AG04450 (cell line): ENCODE data around the gene CFAP43. TPM values are rescaled to one million over a fixed set of nuclear protein-coding genes. Genes with fewer than 3 reads are reported as not detected.

Experiments used
- CTCF ChIA-PET: fragments of 300-600, 350-600 bp; formaldehyde crosslinking; extraction: SDS; loops from one replicate; lab custom pipeline; 2022; ENCODE audit warnings: antibody characterized with exemption, inconsistent platforms; lab: Charles Lee
- POLR2A ChIA-PET: fragments of 350-600 bp; formaldehyde crosslinking; extraction: SDS; loops from one replicate; lab custom pipeline; 2021; ENCODE audit warnings: antibody characterized with exemption, inconsistent platforms; lab: Yijun Ruan, JAX
- DNase-seq: peaks from one replicate; pipeline ENCODE4 v3.0.0-alpha.2; 2011; ENCODE audit warnings: low read depth, low spot score
- H3K27ac ChIP-seq: one replicate; pipeline ENCODE4 v1.5.1; 2012; ENCODE audit warnings: low read depth, low read length, control low read depth
- H3K27me3 ChIP-seq: one replicate; pipeline ENCODE4 v1.6.0; 2012; ENCODE audit warnings: low read length; ENCODE audit not compliant: control insufficient read depth, insufficient read depth
- H3K4me3 ChIP-seq: 2 replicates; pipeline ENCODE4 v1.5.1; 2011; ENCODE audit warnings: mild to moderate bottlenecking, low read depth, low read length, control low read depth
- H3K9me3 ChIP-seq: 2 replicates; pipeline ENCODE4 v1.5.1; 2012; ENCODE audit warnings: low read length; ENCODE audit not compliant: control insufficient read depth, insufficient read depth
- polyA minus RNA-seq: library from RNA; depleted of rRNA, polyadenylated mRNA; stranded (reverse); fragments of >200 nt; gene quantifications from 2 replicates; pipeline ENCODE4 v1.2.3, GENCODE V29; 2011; rRNA and poly(A)+ RNA removed
- polyA plus RNA-seq: library from polyadenylated mRNA; depleted of rRNA; stranded (reverse); fragments of >200 nt; gene quantifications from 2 replicates; pipeline ENCODE4 v1.2.3, GENCODE V29; 2011; rRNA removed
- TF ChIP-seq, protein P1 (sequence below): IDR thresholded peaks from 2 replicates; pipeline ENCODE4 v1.5.1; 2011; ENCODE audit warnings: low read depth, low read length, control low read depth, inconsistent platforms

CFAP43 gene
- 0.07 TPM in 1 of 2 replicates, not detected in the other for polyA plus RNA-seq
- not detected in 2 replicates for polyA minus RNA-seq

- H3K27me3 ChIP-seq: peaks cover 5% of the 10 kb centered on the region
- ChIA-PET CTCF (interaction anchor here (1.2 to 1.4 kb wide), 2 partner anchors 42 to 110 kb away, joined by 5 to 6 read pairs; partner anchors contain the start of gene SFR1), POLR2A (interaction anchor here (1.1 kb wide), 1 partner anchor 268 kb away, joined by 7 read pairs; no protein-coding TSS in a partner anchor)
- no peak within 1 kb of the TSS for H3K27ac ChIP-seq
- TF ChIP-seq, protein P1, sequence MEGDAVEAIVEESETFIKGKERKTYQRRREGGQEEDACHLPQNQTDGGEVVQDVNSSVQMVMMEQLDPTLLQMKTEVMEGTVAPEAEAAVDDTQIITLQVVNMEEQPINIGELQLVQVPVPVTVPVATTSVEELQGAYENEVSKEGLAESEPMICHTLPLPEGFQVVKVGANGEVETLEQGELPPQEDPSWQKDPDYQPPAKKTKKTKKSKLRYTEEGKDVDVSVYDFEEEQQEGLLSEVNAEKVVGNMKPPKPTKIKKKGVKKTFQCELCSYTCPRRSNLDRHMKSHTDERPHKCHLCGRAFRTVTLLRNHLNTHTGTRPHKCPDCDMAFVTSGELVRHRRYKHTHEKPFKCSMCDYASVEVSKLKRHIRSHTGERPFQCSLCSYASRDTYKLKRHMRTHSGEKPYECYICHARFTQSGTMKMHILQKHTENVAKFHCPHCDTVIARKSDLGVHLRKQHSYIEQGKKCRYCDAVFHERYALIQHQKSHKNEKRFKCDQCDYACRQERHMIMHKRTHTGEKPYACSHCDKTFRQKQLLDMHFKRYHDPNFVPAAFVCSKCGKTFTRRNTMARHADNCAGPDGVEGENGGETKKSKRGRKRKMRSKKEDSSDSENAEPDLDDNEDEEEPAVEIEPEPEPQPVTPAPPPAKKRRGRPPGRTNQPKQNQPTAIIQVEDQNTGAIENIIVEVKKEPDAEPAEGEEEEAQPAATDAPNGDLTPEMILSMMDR: no peak
- no peaks in the 10 kb centered on the region; the same call in 1 of the 2 replicates for H3K9me3 ChIP-seq
- peak within 1 kb of the TSS; percentile 90 for H3K4me3 ChIP-seq
- peak; percentile 81 for DNase-seq
Measured at GRCh38 chr10:104231784-104232612, at the start of gene CFAP43. CFAP43 (minus strand) TSS chr10:104232364; CDS start chr10:104232246, 118 bp downstream.

GRCh38 chr10:104281694-104282093, 49.5 kb upstream of the CFAP43 start:
- H3K27ac ChIP-seq: no peak overlapping the region
- H3K27me3 ChIP-seq: peaks cover 2% of the 10 kb centered on the region
- ChIA-PET CTCF (interaction anchor here (2.3 to 12.7 kb wide), 2 partner anchors 10 kb away, joined by 53 to 292 read pairs; no protein-coding TSS in a partner anchor), POLR2A (no interaction called here)
- DNase-seq: no peak
- H3K9me3 ChIP-seq: no peaks in the 10 kb centered on the region
- no peak overlapping the region for H3K4me3 ChIP-seq
- TF ChIP-seq, protein P1: no peak

DNA sequence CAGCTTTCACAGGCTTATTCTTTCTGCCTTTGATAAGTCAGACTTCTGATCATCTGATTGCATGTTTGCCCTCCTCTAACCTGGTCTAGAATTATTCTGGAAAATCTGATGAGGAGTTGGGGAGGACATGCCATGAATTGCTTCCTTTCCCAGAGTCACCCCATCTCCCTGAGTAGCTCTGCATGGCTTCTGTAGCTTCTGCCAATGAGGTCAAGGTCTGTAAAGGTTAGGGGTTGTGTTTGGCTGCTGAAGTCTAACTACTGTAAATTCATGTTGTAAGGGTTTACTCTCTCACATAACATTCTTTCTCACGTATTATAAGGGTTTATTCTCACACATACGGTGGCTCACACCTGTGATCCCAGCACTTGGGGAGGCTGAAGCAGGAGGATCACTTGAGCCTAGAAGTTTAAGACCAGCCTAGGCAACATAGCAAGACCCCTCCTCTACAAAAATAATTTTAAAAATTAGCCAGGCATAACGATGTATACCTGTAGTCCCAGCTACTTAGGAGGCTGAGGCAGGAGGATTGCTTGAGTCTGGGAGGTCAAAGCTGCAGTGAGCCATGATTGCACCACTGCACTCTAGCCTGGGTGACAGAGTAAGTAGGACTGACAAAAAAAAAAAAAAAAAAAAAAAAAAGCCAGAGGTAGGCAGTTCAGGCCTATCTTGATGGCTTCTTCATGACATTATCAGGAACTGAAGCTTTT, 47.5 kb upstream of the CFAP43 start:
- ChIA-PET POLR2A (no interaction called here), CTCF (interaction anchor here (0.6 to 12.7 kb wide), 5 partner anchors 12 to 115 kb away, joined by 3 to 292 read pairs (median 3); partner anchors contain the start of gene CFAP58)
- no peaks in the 10 kb centered on the region; the same call in 1 of the 2 replicates for H3K9me3 ChIP-seq
- no peak overlapping the region for H3K4me3 ChIP-seq
- DNase-seq: no peak
- H3K27me3 ChIP-seq: peaks cover 2% of the 10 kb centered on the region
- TF ChIP-seq, protein P1: no peak
- no peak overlapping the region for H3K27ac ChIP-seq

DNA sequence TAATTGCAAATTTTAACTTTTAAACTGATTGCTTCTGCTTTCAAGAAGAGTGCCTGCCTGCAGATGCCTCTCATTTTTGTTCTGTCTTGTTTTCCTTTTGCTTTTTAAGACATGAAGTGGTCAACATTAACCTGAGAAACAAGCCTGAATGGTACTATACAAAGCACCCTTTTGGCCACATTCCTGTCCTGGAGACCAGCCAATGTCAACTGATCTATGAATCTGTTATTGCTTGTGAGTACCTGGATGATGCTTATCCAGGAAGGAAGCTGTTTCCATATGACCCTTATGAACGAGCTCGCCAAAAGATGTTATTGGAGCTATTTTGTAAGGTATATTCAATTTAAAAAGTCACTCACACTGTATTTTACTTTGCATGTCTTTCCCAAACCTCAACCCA, 45.6 kb upstream of the CFAP43 start:
- H3K27me3 ChIP-seq: peaks cover 2% of the 10 kb centered on the region
- DNase-seq: no peak
- H3K27ac ChIP-seq: no peak overlapping the region
- CTCF ChIA-PET: interaction anchor here (0.9 to 12.7 kb wide), 2 partner anchors 14 to 72 kb away, joined by 3 to 292 read pairs; no protein-coding TSS in a partner anchor
- TF ChIP-seq, protein P1: no peak
- no peak overlapping the region for H3K4me3 ChIP-seq
- H3K9me3 ChIP-seq: no peaks in the 10 kb centered on the region; the same call in 1 of the 2 replicates
- POLR2A ChIA-PET: no interaction called here
